Testis (tissue), 3 donors: Measurements from ENCODE around the gene FERMT3. TPM values are rescaled to one million over a fixed set of nuclear protein-coding genes. Genes with fewer than 3 reads are reported as not detected.

Source experiments
- DNase-seq: peaks from one replicate; pipeline ENCODE4 v3.0.0-alpha.2; 2019
- H3K27ac ChIP-seq, 2 donors: fragments of 200-600 bp; sonication (generic); one replicate each; pipeline ENCODE4 v1.5.1; 2019
- H3K27me3 ChIP-seq: fragments of 200-600 bp; sonication (generic); one replicate; pipeline ENCODE4 v1.5.1; 2019
- H3K36me3 ChIP-seq: fragments of 200-600 bp; sonication (generic); one replicate; pipeline ENCODE4 v1.5.1; 2017; ENCODE audit warnings: low read depth; ENCODE audit errors: missing control alignments
- H3K4me1 ChIP-seq: fragments of 200-600 bp; sonication (generic); one replicate; pipeline ENCODE4 v1.5.1; 2019
- H3K4me3 ChIP-seq, 2 donors: fragments of 200-600 bp; sonication (generic); one replicate each; pipeline ENCODE4 v1.5.1; 2017 to 2019
- H3K9me3 ChIP-seq: fragments of 200-600 bp; sonication (generic); one replicate; pipeline ENCODE4 v1.5.1; 2017
- CTCF ChIP-seq, 3 experiments: fragments of 450-650 bp in 2 of 3; fragments of 200-600 bp in 1 of 3; sonication (generic) in 1 of 3; IDR thresholded peaks; one replicate each; pipeline ENCODE4 v1.5.1; 2016 to 2019; ENCODE audit warnings: antibody characterized with exemption in 3 of 3, mild to moderate bottlenecking in 2 of 3, moderate library complexity in 1 of 3
- POLR2A ChIP-seq: fragments of 450-650 bp; IDR thresholded peaks from one replicate; pipeline ENCODE4 v1.6.1; 2017; ENCODE audit warnings: antibody characterized with exemption, mild to moderate bottlenecking, moderate library complexity
- WGBS, 2 donors: methylation state at CpG; one replicate each; pipeline ENCODE4 v1.1.5; 2018; 5-methylcytosine and 5-hydroxymethylcytosine counted together
- intact Hi-C: fragments of 100-400 bp; cut with DNase I; formaldehyde crosslinking; loops from one replicate; pipeline ENCODE4 v1.15.1; 2023; ENCODE audit warnings: low total_unique reads
- polyA plus RNA-seq: library from polyadenylated mRNA; stranded (reverse); fragments of 350-450 nt; fragmentation: Illumina TruSeq; extraction: RNeasy Lipid Tissue Mini Kit (QIAGEN cat#74804); gene quantifications from one replicate; pipeline ENCODE4 v1.2.3, GENCODE V29; 2014; ENCODE audit warnings: low read depth, low replicate concordance; ENCODE audit not compliant: insufficient read depth
- total RNA-seq, 2 donors: library from RNA; depleted of rRNA; stranded (reverse); fragments of >200 nt; gene quantifications; one replicate each; pipeline ENCODE4 v1.2.3, GENCODE V29; 2016

The FERMT3 gene
- total and polyA plus RNA-seq, 3 donors from 2014 or later, result 7.2 to 10.9 (median 8.2) TPM

GRCh38 chr11:64180891-64181290, 25.6 kb upstream of the FERMT3 start:
- H3K27me3 ChIP-seq, result no peaks in the 10 kb centered on the region
- no peaks in the 10 kb centered on the region for H3K36me3 ChIP-seq
- no peak for DNase-seq
- intact Hi-C loops, result no loop called here
- H3K27ac ChIP-seq, result peak overlapping the region; percentile 67 to 79
- no peaks in the 10 kb centered on the region for H3K9me3 ChIP-seq
- 57 to 64% methylated on average over 5 of the region's 5 CpGs for WGBS, 2 donors
- no peak for TF ChIP-seq POLR2A
- TF ChIP-seq CTCF (IDR thresholded peaks at IDR 0.05), result no peak
- H3K4me3 ChIP-seq, result no peak overlapping the region
- H3K4me1 ChIP-seq, result peaks cover 36% of the 10 kb centered on the region

- Histone ChIP-seq H3K27me3 (no peaks in the 10 kb centered on the region), H3K9me3 (no peaks in the 10 kb centered on the region), H3K4me3 (no peak overlapping the region), H3K27ac (peak overlapping the region; percentile 67 to 79), H3K4me1 (peaks cover 36% of the 10 kb centered on the region), H3K36me3 (no peaks in the 10 kb centered on the region)
- WGBS, 2 donors, result 35 to 70% methylated on average over 14 to 17 of the region's 17 CpGs
- intact Hi-C loops, result no loop called here
- TF ChIP-seq CTCF (IDR thresholded peaks at IDR 0.05) (no peak), POLR2A (peak; percentile 71)
- peak; percentile 97 for DNase-seq
These were observed 24.8 kb upstream of the FERMT3 start for GRCh38 chr11:64181506-64182411.

- WGBS, 2 donors, result 59 to 75% methylated on average over 6 to 7 of the region's 7 CpGs
- intact Hi-C loops, result no loop called here
- DNase-seq, result no peak
- no peak for TF ChIP-seq POLR2A
- TF ChIP-seq CTCF (IDR thresholded peaks at IDR 0.05), result no peak
- no peaks in the 10 kb centered on the region for H3K9me3 ChIP-seq
- no peaks in the 10 kb centered on the region for H3K36me3 ChIP-seq
- H3K4me3 ChIP-seq, result no peak overlapping the region
- H3K27me3 ChIP-seq, result no peaks in the 10 kb centered on the region
- peak overlapping the region in 1 of 2 donors; percentile 23 for H3K27ac ChIP-seq
- H3K4me1 ChIP-seq, result peaks cover 36% of the 10 kb centered on the region
These were observed 22.6 kb upstream of the FERMT3 start for GRCh38 chr11:64183890-64184289.

GRCh38 chr11:64185175-64185692, 21.3 kb upstream of the FERMT3 start:
- peak; percentile 98 for TF ChIP-seq POLR2A
- TF ChIP-seq CTCF (IDR thresholded peaks at IDR 0.05), result peak in 2 of 3 experiments; percentile 24 to 58
- H3K9me3 ChIP-seq, result no peaks in the 10 kb centered on the region
- H3K27me3 ChIP-seq, result no peaks in the 10 kb centered on the region
- 0 to 1% methylated on average over 31 to 38 of the region's 52 CpGs for WGBS, 2 donors
- intact Hi-C loops, result no loop called here
- H3K4me1 ChIP-seq, result peaks cover 36% of the 10 kb centered on the region
- peak overlapping the region; percentile 71 to 78 for H3K4me3 ChIP-seq
- H3K27ac ChIP-seq, result peak overlapping the region; percentile 96 to 100
- DNase-seq, result peak; percentile 88
- no peaks in the 10 kb centered on the region for H3K36me3 ChIP-seq
